HG03558 (cell line): ENCODE data around the gene NCLN.
A peak's percentile ranks its signal among the peaks of the same experiment; 100 is the strongest.
"Not testable (repeated sequence)": the region's sequence is repeated elsewhere in the genome, so short reads cannot be mapped to it uniquely, and the experiment has no call there.

ENCODE experiments used
- ATAC-seq: cut with Tn5 transposase; IDR thresholded peaks from one replicate; pipeline ENCODE4 v1.9.1; 2021; ENCODE audit warnings: moderate number of reproducible peaks; ENCODE audit not compliant: unreplicated experiment; ENCODE audit errors: extremely low read depth

Gene NCLN

DNA sequence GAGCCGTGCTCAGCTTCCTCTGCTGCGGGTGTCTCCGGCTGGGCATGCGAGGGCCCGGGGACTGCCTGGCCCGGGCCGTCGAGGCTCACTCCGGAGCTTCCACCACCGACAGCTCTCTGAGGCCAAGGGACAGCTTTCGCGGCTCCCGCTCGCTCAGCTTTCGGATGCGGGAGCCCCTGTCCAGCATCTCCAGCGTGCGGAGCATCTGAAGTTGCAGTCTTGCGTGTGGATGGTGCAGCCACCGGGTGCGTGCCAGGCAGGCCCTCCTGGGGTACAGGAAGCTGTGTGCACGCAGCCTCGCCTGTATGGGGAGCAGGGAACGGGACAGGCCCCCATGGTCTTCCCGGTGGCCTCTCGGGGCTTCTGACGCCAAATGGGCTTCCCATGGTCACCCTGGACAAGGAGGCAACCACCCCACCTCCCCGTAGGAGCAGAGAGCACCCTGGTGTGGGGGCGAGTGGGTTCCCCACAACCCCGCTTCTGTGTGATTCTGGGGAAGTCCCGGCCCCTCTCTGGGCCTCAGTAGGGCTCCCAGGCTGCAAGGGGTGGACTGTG lies 5.9 kb upstream of the NCLN start:
- no peak for ATAC-seq

DNA sequence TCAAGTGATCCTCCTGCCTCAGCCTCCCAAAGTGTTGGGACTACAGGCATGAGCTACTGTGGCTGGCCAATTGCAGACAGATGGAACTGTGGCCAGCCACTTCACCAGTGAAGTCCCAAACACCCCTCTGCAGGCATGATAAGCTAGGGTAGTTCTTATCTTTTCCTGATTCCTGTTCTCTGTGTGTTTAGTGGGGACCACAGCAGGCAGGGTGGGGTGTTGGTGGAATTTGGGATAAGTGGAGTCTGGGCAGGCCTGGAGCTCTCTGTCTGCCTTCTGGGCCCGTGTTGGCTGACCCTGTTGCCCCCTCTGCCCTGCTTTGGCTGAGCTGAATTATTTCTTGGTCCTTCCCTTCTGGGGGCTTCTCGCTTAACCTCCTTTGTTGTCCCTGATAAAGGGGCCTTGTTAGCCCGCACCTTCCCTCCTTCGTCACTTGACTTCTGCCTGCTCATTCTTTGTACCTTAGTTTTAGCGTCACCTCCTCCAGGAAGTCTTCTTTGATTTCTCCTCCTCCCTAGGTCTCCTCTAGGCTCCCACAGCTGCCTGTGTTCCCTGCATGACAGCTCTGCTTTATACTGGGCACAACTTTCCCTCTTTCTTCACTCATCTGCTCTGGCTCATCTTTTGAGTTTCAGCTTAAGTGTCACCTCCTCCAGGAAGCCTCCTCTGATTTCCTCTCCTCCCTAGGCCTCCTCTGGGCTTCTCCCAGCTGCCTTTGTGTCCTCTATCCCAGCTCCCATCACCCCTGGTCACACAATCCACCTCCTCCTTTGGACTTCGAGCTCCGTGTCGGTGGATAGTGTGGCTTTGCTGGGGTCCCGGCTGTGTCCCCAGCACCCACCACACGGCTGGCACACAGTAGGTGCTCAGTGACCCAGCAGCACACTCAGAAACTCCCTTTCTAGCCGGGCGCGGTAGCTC lies 1.7 kb upstream of the NCLN start:
- ATAC-seq: no peak

DNA sequence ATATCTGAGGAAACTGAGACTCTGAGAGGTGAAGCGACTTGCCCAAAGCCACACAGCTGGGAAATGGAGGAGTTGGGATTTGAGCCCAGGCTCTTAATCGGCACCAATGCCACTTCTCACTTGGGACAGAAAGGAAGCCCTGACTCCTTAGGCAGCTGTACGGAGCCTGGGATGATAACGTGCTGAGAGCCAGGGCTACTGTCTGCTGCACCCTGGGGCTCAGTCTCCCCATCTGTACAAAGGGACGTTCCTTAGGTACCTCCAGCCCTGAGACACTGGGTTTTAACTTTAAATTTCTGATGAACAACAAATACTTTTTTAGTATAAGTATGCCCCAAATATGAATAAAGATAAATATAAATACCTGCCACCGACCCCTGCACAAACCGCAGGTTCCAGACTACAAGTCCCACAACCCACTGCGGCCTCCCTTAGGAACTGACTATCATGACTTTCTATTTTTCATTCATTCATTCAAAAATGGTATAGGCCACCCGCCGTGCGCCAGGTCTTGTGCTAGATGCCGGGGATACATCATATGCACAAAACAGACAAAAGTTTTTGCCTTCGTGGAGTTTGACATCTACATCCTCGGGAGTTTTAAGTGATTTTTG lies 776 bp upstream of the NCLN start:
- ATAC-seq: peak; percentile 11

DNA sequence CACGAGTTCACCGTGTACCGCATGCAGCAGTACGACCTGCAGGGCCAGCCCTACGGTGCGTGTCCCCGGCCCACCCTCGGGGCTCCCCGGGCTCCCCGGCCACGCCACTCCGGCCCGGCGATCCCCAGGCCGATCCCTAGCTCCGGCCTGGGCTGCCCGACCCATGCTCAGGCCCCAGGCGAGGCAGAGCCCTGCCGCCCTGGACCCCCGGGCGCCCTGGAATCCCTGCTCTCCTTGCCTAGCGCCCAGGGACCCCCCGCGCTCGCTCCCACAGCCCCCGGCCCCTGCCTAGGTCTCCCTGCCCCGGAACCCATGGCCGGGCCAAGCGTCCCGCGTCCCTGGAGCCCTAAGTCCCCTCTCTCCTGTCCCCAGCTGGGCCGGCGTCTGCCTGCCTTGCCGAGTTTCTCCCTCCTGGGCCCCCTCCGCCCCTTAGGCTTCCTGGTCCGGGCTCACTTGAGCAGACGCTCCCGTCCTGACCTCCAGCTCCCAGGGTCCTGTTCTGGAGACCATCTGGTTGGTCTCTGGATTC lies 494 bp downstream of the NCLN start:
- ATAC-seq: no peak

DNA sequence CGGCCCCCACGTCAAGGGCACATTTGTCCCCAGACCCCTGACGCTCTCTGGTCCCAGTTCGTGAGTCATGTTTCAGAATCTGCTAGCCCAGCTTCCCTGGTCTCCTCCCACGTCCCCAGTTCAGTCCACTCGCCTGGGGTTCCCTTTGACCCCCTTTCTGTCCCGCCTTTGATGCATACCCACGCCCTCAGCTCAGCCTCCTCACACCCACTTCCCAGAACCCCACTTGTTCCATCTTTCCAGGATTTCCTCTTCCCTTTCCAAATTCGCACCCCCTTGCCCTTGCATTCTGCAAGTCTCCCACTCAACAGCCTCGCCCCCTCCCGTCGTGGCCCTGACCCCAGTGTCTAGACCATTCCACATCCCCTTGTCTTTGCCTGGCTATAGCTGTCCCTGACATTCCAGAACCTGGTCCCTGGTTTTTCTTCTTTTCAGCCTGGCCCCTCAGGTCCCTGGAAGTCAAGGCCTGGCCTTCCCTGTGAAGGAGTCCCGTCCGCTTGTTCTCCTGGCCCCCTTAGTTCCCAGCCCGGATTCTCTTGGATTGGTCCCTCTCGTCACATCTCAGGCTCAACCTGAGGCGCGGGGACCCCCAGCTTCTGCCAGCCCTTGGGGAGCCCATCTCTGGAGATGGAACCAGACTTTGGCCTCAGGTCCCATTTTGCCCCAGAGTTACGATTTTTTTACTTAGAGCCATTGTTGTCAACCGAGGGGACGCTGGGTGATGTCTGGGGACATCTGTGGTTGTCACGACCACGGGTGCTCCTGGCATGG lies 1.3 kb downstream of the NCLN start:
- ATAC-seq: no peak

DNA sequence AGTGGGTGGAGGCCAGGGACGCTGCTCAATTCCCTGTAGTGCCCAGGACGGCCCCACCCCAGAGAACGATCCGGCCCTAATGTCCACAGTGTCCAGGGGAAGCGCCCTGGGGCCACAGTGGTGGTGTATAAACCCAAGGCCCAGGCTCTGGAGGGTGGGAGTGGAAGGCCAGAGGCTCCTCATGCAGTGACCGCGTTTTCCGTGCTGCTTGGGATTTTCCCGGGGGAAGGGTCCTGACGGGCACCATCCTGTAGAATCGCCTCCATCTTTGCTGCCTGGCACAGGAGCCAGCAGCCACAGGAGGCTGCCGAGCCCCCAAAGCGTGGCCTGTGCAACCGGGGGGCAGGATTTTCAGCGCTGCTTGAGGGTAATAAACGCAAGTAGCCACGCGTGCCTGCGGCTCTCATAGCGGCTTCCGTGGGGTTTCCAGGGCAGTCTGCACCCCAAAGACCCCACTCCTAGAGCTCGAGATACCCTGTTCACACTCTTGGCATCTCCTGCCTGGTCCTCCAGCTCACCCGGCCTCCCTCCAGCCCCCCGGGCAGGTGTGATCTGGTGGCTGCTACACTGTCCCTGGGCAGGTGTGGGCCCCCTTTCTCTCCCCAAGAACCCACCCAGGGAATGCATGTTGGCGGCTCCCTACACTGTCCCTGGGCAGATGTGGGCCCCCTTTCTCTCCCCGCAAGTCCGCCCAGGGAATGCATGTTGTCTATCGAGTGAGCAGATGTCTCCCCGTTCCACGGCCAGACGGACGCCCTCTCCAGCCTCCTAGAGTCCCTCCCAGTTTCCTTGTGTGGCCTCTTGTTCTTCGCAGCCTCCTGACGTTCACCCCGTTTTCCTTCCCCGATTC lies 2.2 kb downstream of the NCLN start:
- ATAC-seq: no peak

DNA sequence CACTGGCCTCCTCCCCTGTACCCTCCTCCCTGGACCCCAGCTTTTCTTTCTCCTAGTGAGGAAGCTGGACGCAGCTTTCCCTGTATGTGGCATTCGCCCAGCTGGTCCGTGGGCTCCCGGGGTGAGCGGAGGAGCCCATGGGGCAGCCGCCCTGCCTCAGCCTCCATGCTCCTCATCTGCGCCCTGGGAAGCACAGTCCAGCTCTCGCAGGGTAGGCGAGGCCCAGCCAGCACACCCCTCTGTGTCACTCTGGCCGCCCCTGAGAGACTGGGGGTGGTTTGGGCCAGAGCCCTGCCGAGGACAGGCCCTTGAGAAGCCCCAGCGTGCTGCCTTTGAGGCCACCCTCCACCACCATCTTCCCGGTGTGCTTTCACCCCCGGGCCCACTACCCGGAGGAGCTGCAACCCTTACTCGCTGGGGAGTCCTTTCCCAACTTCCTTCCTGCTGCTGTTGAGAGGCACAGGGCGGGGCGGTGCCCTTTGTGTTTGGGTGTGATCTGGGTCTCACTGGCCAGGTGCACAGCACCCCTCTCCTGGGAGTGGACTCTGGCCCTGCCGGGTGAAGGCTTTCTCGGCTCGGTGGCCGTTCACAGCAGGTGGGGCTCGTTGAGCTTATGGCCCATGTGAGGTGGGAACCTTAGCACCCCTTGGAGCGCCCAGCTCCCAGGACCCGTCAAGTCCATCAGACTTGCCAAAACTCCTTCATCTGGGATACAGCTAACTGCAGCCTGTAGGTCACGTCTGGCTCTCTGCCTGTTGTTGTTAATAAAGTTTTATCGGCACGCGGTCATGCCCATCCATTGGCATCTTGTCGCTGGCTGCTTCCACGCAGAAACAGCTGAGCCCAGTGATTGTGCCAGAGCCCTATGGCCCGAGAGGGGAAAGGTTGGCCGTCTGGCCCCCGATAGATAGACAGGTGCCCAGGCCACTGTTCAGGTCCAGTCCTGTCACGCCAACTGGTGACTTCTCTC lies 3.2 kb downstream of the NCLN start:
- ATAC-seq: no peak

DNA sequence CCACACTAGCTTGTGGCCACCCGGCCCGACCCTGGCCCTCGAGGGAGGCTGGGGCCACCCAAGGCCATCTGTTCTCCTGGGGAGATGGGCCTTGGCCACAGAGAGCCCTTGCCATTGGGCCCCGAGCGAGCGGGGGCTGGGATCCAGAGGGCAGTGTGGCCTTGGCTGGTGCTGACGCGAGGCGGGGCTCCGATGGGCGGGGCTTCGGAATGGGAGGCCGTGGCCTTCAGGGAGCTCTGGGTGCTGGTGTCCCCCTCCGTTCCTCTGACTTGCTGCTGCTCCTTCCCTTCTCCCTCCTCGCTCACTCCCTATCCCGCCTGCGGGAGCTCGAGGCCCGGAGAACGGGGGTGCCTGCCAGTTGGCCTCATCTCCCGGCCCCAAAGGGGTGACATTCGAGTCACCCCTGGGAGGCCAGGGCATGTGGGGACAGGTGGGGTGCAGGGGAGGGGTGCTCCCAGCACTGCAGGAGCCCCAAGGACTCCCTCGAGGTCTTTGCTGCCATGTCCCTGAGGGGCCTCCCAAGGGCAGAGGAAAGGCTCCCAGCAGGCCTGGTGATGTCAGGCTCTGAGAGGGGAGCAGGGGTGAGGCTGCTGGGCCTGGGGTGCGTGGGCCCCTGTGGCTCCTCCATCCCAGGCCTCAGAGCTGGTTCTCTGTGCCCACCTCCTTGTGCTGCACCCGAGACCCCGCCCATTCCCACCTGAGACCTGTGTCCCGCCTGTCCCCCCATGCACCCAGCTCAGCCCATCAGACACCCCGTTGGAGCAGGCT lies 4.2 kb downstream of the NCLN start:
- ATAC-seq: no peak

DNA sequence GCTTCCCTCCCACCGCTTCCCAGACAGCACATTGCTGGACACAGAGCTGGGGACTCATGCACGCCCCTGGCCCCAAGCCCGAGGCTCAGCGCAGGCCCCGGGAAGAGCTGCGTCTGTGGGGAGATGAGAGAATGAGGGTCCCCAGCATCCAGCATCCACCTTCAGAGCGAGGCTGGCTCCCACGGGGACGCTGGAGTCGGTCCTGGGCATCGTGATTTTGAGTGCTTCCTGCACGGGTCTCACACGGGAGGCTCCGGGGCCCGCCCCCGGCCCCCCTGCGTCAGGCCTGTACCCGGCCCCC lies 4.7 kb downstream of the NCLN start:
- no peak for ATAC-seq

DNA sequence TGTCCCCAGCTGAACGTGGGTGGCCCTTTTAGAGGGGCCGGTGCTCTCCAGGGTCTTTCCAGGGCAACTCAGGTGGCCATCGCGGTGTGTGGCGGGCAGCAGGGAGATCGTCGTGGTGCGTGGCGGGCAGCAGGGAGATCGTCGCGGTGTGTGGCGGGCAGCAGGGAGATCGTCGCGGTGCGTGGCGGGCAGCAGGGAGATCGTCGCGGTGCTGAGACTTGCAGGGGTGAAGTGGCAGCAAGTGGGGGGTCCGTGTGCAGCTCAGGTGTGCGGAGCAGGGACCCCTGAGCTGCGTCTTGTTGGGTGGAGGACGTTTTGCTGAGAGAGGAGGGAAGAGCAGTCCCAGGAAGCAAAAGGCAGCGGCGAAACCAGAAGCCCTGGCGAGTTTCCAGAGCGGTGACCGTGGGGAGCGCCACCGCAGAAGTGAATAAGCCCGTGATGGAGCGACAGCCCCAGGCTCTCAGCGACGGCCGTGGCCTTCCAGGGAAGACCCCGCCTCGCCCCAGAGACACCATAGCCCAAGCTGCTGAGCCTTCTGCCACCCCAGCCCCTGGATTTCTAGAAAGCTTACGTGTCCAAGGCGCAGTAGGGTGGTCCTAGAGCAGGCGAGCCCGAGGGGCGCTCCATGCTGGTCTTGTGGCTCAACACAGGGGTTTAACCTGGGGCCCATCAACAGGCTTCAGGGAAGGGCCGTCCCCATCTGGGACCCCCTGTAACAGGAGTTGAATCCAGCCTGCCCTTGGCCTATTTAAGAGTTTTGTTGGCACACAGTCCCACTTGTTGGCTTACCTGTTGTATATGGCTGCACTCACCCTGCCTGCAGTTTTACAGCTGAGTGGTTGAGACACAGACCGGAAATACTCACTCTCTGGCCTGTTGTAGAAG lies 5.4 kb downstream of the NCLN start:
- no peak for ATAC-seq

DNA sequence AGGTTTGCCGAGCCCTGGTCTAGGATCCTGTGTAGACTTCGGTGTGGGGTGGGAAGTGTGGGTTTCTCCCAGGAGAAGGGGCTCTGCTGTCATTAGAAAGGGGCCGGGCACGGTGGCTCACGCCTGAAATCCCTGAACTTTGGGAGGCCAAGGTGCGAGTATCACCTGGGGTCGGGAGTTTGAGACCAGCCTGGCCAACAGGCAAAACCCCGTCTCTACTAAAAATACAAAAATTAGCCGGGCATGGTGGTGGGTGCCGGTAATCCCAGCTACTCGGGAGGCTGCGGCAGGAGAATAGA lies 6.0 kb downstream of the NCLN start:
- ATAC-seq: not testable (repeated sequence)

DNA sequence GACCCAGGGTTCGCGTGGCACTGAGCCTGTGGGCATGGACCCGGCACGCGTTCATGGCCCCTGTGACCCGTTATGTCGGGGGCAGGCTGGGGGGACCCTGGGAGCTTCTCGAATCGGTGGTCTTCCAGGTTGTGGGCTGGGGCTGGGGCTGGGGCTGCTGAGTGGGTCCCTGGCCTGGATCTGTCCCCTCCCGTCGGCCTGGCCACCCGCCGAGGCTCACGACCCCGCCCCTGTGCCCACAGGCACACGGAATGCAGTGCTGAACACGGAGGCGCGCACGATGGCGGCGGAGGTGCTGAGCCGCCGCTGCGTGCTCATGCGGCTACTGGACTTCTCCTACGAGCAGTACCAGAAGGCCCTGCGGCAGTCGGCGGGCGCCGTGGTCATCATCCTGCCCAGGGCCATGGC lies 6.5 kb downstream of the NCLN start:
- ATAC-seq: no peak

DNA sequence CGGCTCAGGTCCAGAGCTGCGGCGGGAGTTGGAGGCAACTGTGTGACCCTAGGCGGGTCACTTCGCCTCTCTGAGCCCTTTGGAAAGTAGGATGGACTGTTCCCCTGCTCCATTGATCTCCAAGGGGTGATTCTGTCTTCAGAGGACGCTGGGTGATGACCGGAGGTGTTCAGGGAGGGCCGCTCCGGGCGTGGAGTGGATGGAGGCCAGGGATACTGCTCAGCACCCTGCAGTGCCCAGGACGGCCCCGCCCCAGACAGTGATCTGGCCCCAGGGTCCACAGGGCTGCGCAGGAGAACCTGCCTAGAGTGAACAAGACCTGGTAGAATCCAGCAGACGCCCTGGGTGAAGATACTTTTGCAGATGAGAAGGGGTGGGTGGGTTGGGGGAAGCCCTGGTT lies 7.0 kb downstream of the NCLN start:
- no peak for ATAC-seq

DNA sequence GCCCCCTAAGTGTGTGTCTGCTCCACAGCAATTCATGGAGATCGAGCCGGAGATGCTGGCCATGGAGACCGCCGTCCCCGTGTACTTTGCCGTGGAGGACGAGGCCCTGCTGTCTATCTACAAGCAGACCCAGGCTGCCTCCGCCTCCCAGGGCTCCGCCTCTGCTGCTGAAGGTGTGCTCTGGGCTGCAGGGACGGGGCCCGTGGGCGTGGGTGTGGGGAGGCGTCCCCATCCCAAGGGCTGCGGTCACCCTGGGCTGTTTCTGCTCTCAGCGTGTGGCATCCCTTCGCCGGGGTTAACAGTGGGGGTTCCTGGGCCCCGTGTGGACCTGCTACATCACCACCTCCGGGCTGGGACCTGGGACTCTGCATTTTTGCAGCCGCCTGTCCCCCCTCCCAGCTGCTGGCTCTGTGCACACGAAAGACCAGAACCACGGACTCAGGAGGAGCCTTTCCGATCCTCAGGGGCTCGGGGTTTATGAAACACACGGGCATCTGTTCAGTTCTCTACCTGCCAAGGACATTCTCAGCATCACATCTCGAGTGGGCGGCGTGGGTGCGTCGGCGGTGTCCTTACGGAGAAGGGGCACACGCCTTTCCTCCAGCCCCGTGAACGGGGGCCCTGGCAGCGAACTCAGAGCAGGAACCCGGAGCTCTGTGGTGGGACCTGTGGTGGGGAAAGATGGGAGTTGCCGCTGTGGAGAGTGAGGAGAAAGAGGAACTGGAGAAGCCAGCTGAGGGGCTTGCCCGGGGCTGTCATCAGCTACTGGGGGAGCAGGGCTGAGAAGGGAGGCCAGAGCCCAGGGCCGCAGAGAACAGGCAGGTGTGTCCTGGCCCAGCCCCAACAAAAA lies 7.8 kb downstream of the NCLN start:
- ATAC-seq: no peak

DNA sequence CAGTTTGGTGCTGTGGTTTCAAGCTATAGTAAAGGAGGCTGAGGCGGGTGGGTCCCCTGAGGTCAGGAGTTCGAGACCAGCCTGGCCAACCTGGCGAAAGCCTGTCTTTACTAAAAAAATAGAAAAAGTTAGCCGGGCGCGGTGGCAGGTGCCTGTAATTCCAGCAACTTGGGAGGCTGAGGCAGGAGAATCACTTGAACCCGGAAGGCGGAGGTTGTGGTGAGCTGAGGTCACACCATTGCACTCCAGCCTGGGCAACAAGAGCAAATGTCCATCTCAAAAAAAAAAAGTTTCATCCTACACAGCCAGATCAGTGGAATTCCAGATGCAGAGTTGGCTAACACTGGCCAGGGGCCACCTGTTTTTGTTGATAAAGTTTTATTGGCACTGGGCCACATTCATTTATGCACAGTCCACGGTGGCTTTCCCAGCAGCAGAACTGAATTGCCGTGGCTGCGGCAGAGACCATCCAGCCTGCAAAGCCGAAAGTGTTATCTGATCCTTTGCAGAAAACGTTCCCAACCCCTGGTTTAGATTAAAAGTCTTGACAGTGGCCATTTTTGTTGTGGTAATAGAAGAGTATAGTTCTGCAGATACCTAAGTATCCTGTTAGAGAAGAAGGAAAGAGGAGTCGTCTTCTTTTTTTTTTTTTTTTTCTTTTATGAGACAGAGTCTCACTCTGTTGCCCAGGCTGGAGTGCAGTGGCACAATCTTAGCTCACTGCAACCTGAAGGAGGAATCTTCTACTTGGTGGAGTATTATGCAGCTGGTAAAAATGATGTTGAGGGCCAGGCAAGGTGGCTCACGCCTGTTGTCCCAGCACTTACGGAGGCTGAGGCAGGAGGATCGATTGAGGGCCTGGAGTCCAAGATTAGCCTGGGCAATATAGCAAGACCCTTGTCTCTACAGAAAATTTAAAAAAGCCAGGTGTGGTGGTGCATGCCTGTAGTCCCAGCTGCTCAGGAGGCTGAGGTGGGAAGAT lies 8.7 kb downstream of the NCLN start:
- no peak for ATAC-seq
